GM12891 (cell line): ENCODE measurements around the gene SPARCL1.
"Not testable (repeated sequence)": the region's sequence is repeated elsewhere in the genome, so short reads cannot be mapped to it uniquely, and the experiment has no call there.

Source experiments
- PAX5 ChIP-seq: IDR thresholded peaks from 2 replicates; pipeline ENCODE4 v1.6.1; 2011; ENCODE audit warnings: low read length, moderate library complexity, mild to moderate bottlenecking; ENCODE audit not compliant: insufficient read depth, severe bottlenecking
- POLR2A ChIP-seq: IDR thresholded peaks from 2 replicates; pipeline ENCODE4 v1.6.1; 2011; ENCODE audit warnings: low read depth, low read length, control low read depth
- SPI1 ChIP-seq: IDR thresholded peaks from 2 replicates; pipeline ENCODE4 v1.6.1; 2011; ENCODE audit warnings: low read depth, low read length, control low read depth

- not testable (repeated sequence) for TF ChIP-seq POLR2A, PAX5, SPI1
These were observed 40.5 kb downstream of the SPARCL1 start for GRCh38 chr4:87488666-87489065.
